Mucosa of rectum (tissue), 2 donors: ENCODE measurements around the gene INTS11.
"Not testable (repeated sequence)": the region's sequence is repeated elsewhere in the genome, so short reads cannot be mapped to it uniquely, and the experiment has no call there.

Experiments
- H3K27ac ChIP-seq, 2 donors: one replicate each; pipeline ENCODE4 v1.7.0; 2013; ENCODE audit warnings: inconsistent platforms in 2 of 2, low read depth in 2 of 2, low read length in 2 of 2
- H3K27me3 ChIP-seq, 2 donors: one replicate each; pipeline ENCODE4 v1.7.0; 2013; ENCODE audit warnings: low read length in 2 of 2; ENCODE audit not compliant: control insufficient read depth in 2 of 2, insufficient read depth in 2 of 2
- H3K36me3 ChIP-seq, 2 donors: one replicate each; pipeline ENCODE4 v1.7.0; 2013; ENCODE audit warnings: low read length in 2 of 2; ENCODE audit not compliant: control insufficient read depth in 2 of 2, insufficient read depth in 2 of 2
- H3K4me1 ChIP-seq, 2 donors: one replicate each; pipeline ENCODE4 v1.7.0; 2013; ENCODE audit warnings: low read length in 2 of 2, mild to moderate bottlenecking in 1 of 2; ENCODE audit not compliant: control insufficient read depth in 2 of 2, insufficient read depth in 2 of 2
- H3K4me3 ChIP-seq, 2 donors: one replicate each; pipeline ENCODE4 v1.7.0; 2013; ENCODE audit warnings: low read length in 2 of 2
- H3K9ac ChIP-seq, 2 donors: one replicate each; pipeline ENCODE4 v1.7.0; 2013; ENCODE audit warnings: low read length in 2 of 2, low read depth in 1 of 2, mild to moderate bottlenecking in 1 of 2
- H3K9me3 ChIP-seq, 2 donors: one replicate each; pipeline ENCODE4 v1.7.0; 2013; ENCODE audit warnings: low read length in 2 of 2; ENCODE audit not compliant: control insufficient read depth in 2 of 2
- donor health status: healthy.
- donor health status: Normal muscosa, but diverticular disease.

The INTS11 gene

GRCh38 chr1:1324524-1325287 lies at the start of gene INTS11, which contains the start of gene CPTP:
INTS11 (minus strand) TSS chr1:1324660; CDS start chr1:1324608, 52 bp downstream.
CPTP (plus strand) TSS chr1:1324802; CDS start chr1:1326911, 2,109 bp downstream.
- Histone ChIP-seq H3K9me3 (no peaks in the 10 kb centered on the region), H3K36me3 (peaks cover 7 to 10% of the 10 kb centered on the region in 2 donors), H3K4me3 (peak within 1 kb of the TSS; percentile 81 to 93), H3K4me1 (peaks cover 20 to 25% of the 10 kb centered on the region in 2 donors), H3K9ac (peak within 1 kb of the TSS; percentile 93 to 95), H3K27ac (peak within 1 kb of the TSS; percentile 91 to 93), H3K27me3 (no peaks in the 10 kb centered on the region)

- H3K4me3 ChIP-seq, result peak overlapping the region; percentile 81 to 89
- peak overlapping the region; percentile 89 to 91 for H3K9ac ChIP-seq
- H3K27ac ChIP-seq, result peak overlapping the region; percentile 88 to 90
- H3K27me3 ChIP-seq, result no peaks in the 10 kb centered on the region
- H3K36me3 ChIP-seq, result peaks cover 3 to 6% of the 10 kb centered on the region in 2 donors
- no peaks in the 10 kb centered on the region for H3K9me3 ChIP-seq
- H3K4me1 ChIP-seq, result peaks cover 8 to 19% of the 10 kb centered on the region in 2 donors
Measured at GRCh38 chr1:1373815-1374588, 49.5 kb upstream of the INTS11 start.

- no peak overlapping the region for H3K9ac ChIP-seq
- peaks cover 8 to 19% of the 10 kb centered on the region in 2 donors for H3K4me1 ChIP-seq
- peaks cover 3 to 6% of the 10 kb centered on the region in 2 donors for H3K36me3 ChIP-seq
- H3K27ac ChIP-seq, result no peak overlapping the region
- no peaks in the 10 kb centered on the region for H3K27me3 ChIP-seq
- H3K4me3 ChIP-seq, result no peak overlapping the region
- no peaks in the 10 kb centered on the region for H3K9me3 ChIP-seq
Measured at GRCh38 chr1:1373051-1373814, 48.8 kb upstream of the INTS11 start.

GRCh38 chr1:1371746-1372711 lies 47.6 kb upstream of the INTS11 start:
- Histone ChIP-seq H3K9me3 (no peaks in the 10 kb centered on the region), H3K4me1 (peaks cover 8 to 19% of the 10 kb centered on the region in 2 donors), H3K4me3 (no peak overlapping the region), H3K9ac (no peak overlapping the region), H3K27me3 (no peaks in the 10 kb centered on the region), H3K36me3 (peaks cover 3 to 6% of the 10 kb centered on the region in 2 donors), H3K27ac (no peak overlapping the region)

- Histone ChIP-seq H3K27ac (no peak overlapping the region), H3K9me3 (no peaks in the 10 kb centered on the region), H3K36me3 (peaks cover 3 to 6% of the 10 kb centered on the region in 2 donors), H3K4me1 (peaks cover 8 to 19% of the 10 kb centered on the region in 2 donors), H3K9ac (no peak overlapping the region), H3K4me3 (no peak overlapping the region), H3K27me3 (no peaks in the 10 kb centered on the region)
Measured at GRCh38 chr1:1371364-1371745, 46.9 kb upstream of the INTS11 start.

GRCh38 chr1:1370771-1371300 lies 46.4 kb upstream of the INTS11 start:
- Histone ChIP-seq H3K9me3 (no peaks in the 10 kb centered on the region), H3K4me1 (peaks cover 8 to 19% of the 10 kb centered on the region in 2 donors), H3K4me3 (no peak overlapping the region), H3K27me3 (no peaks in the 10 kb centered on the region), H3K9ac (no peak overlapping the region), H3K27ac (no peak overlapping the region), H3K36me3 (peaks cover 3 to 6% of the 10 kb centered on the region in 2 donors)

- not testable (repeated sequence) for H3K9ac ChIP-seq, H3K27ac ChIP-seq, H3K36me3 ChIP-seq, H3K4me3 ChIP-seq, H3K9me3 ChIP-seq, H3K27me3 ChIP-seq
- H3K4me1 ChIP-seq, result peaks cover 8 to 19% of the 10 kb centered on the region in 2 donors
Measured at GRCh38 chr1:1370094-1370493, 45.6 kb upstream of the INTS11 start.

- H3K36me3 ChIP-seq, result no peaks in the 10 kb centered on the region
- H3K27me3 ChIP-seq, result no peaks in the 10 kb centered on the region
- no peak overlapping the region for H3K9ac ChIP-seq
- H3K9me3 ChIP-seq, result no peaks in the 10 kb centered on the region
- H3K4me1 ChIP-seq, result peaks cover 0 to 7% of the 10 kb centered on the region in 2 donors
- H3K27ac ChIP-seq, result no peak overlapping the region
- no peak overlapping the region for H3K4me3 ChIP-seq
Measured at GRCh38 chr1:1367315-1367714, 42.9 kb upstream of the INTS11 start.

GRCh38 chr1:1366699-1367066 lies 42.2 kb upstream of the INTS11 start:
- peaks cover 0 to 5% of the 10 kb centered on the region in 2 donors for H3K4me1 ChIP-seq
- no peaks in the 10 kb centered on the region for H3K9me3 ChIP-seq
- peaks cover 0 to 2% of the 10 kb centered on the region in 2 donors for H3K27me3 ChIP-seq
- no peaks in the 10 kb centered on the region for H3K36me3 ChIP-seq
- no peak overlapping the region for H3K4me3 ChIP-seq
- no peak overlapping the region for H3K9ac ChIP-seq
- no peak overlapping the region for H3K27ac ChIP-seq
